Natural killer cell (primary cell): Measurements from ENCODE around the gene ARL11. TPM values are rescaled to one million over a fixed set of nuclear protein-coding genes. Genes with fewer than 3 reads are reported as not detected.

Source experiments
- ATAC-seq, 3 donors: fragments of 150-1000 bp in 2 of 3; fragments of 200-7000 bp in 1 of 3; cut with Tn5 transposase; 1 replicate in 1 of 3; 2 replicates in 2 of 3; pipeline ENCODE4 v1.10.0; 2021; ENCODE audit warnings: mild to moderate bottlenecking in 2 of 3, moderate library complexity in 2 of 3
- DNase-seq, 2 donors: peaks; one replicate each; pipeline versions ENCODE4 v3.0.0 to v3.0.0-alpha.2; 2013 to 2021; ENCODE audit warnings: mixed read lengths in 1 of 2
- H3K27ac ChIP-seq: one replicate; pipeline ENCODE4 v1.5.1; 2013; ENCODE audit warnings: mild to moderate bottlenecking, low read length
- H3K27me3 ChIP-seq: one replicate; pipeline ENCODE4 v1.6.1; 2013; ENCODE audit warnings: low read length; ENCODE audit not compliant: control insufficient read depth, insufficient read depth
- H3K36me3 ChIP-seq: one replicate; pipeline ENCODE4 v1.6.1; 2013; ENCODE audit warnings: low read length; ENCODE audit not compliant: control insufficient read depth, insufficient read depth
- H3K4me1 ChIP-seq: one replicate; pipeline ENCODE4 v1.6.1; 2013; ENCODE audit warnings: low read length; ENCODE audit not compliant: control insufficient read depth, insufficient read depth
- H3K4me3 ChIP-seq: one replicate; pipeline ENCODE4 v1.5.1; 2013; ENCODE audit warnings: low read length
- H3K9me3 ChIP-seq: one replicate; pipeline ENCODE4 v1.6.1; 2013; ENCODE audit warnings: low read length; ENCODE audit not compliant: control insufficient read depth, insufficient read depth
- H3K27ac Mint-ChIP-seq, 2 donors: one replicate each; pipeline ENCODE4 v1.8.0; 2022; ENCODE audit warnings: mild to moderate bottlenecking in 2 of 2, mixed read lengths in 2 of 2, moderate library complexity in 1 of 2
- H3K27me3 Mint-ChIP-seq, 2 donors: one replicate each; pipeline ENCODE4 v1.8.0; 2022; ENCODE audit warnings: low read depth in 2 of 2, mixed read lengths in 2 of 2
- H3K36me3 Mint-ChIP-seq: one replicate; pipeline ENCODE4 v1.8.0; 2022; ENCODE audit warnings: mixed read lengths
- H3K4me1 Mint-ChIP-seq, 2 donors: one replicate each; pipeline ENCODE4 v1.8.0; 2022; ENCODE audit warnings: mixed read lengths in 2 of 2
- H3K4me3 Mint-ChIP-seq: one replicate; pipeline ENCODE4 v1.8.0; 2022; ENCODE audit warnings: mild to moderate bottlenecking, moderate library complexity, mixed read lengths
- H3K9me3 Mint-ChIP-seq, 2 donors: one replicate each; pipeline ENCODE4 v1.8.0; 2022; ENCODE audit warnings: mixed read lengths in 2 of 2
- WGBS: methylation state at CpG from one replicate; pipeline ENCODE4 v1.1.7; 2013; ENCODE audit warnings: missing lambda C conversion rate; ENCODE audit not compliant: insufficient coverage; 5-methylcytosine and 5-hydroxymethylcytosine counted together
- intact Hi-C: fragments of 100-400 bp; cut with micrococcal nuclease; formaldehyde crosslinking; loops from one replicate; pipeline ENCODE4 v1.14.2; 2022
- total RNA-seq, 4 donors: library from RNA; stranded (reverse); fragments of 120-200 nt in 1 of 4; gene quantifications; one replicate each; pipeline versions ENCODE4 v1.2.3 to v1.2.4, GENCODE V29; 2013 to 2022
- TF ChIP-seq, protein P1 (sequence below): fragments of 200-600 bp; IDR thresholded peaks from one replicate; pipeline ENCODE4 v1.8.0; 2022; ENCODE audit warnings: antibody characterized with exemption

Gene ARL11
- 1 to 10 TPM in 1 of 3 donors, under 1 TPM in 2; 0.48 to 1.5 (median 0.61) TPM for total RNA-seq
- 5.8 TPM for total RNA-seq (2013)

DNA sequence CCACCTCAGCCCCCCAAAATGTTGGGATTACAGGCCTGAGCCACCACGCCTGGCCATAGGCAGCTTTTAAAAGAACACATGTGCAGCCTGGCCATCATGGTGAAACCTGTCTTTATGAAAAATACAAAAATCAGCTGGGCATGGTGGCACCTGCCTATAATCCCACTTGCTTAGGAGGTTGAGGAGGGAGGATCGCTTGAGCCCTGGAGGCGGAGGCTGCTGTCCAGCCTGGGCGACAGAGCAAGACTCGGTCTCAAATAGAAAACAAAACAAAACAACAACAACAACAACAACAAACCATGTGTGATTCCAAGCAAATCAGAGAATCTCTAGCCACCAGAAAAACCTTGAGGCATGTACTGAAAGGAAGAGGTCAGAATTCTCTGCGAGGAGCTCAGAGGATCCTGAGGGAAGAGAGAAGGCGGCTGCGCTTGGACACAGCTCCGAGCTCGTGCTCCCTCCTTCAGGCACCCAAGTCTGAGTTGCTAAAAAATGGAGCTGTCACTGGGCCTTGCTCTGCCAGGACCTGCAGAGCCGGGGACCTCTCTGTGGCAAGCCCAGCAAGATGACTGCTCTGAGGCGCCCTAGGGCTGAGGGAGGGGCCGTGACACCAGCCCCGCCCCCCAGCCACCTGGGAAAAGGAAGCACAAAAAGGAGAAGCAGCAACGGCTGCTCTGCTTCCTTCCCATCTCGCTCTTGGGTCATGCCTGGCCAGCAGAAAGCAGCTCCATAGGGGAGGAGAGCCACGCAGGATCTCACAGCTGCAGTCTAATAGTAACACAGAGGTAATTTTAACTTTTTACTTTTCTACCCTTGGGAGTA, at the start of gene ARL11:
ARL11 (plus strand) TSS at position 677 of the 822 bp plus-strand sequence. CDS start 1,941 bp downstream, outside the sequence.
- H3K4me1 ChIP-seq, result peaks cover 12% of the 10 kb centered on the region
- H3K4me3 ChIP-seq, result peak within 1 kb of the TSS; percentile 62
- no peaks in the 10 kb centered on the region for H3K9me3 Mint-ChIP-seq
- WGBS, result 28% methylated on average over 14 of the region's 17 CpGs
- peaks cover 10 to 14% of the 10 kb centered on the region in 2 donors for H3K4me1 Mint-ChIP-seq
- no peaks in the 10 kb centered on the region for H3K27me3 ChIP-seq
- ATAC-seq (peak; percentile 82 to 88 (median 85)), DNase-seq (peak; percentile 36 to 53)
- no peaks in the 10 kb centered on the region for H3K27me3 Mint-ChIP-seq
- H3K36me3 Mint-ChIP-seq, result no peaks in the 10 kb centered on the region
- peak within 1 kb of the TSS; percentile 78 for H3K4me3 Mint-ChIP-seq
- H3K36me3 ChIP-seq, result no peaks in the 10 kb centered on the region
- H3K9me3 ChIP-seq, result no peaks in the 10 kb centered on the region
- peak within 1 kb of the TSS; percentile 31 for H3K27ac ChIP-seq
- TF ChIP-seq, protein P1, sequence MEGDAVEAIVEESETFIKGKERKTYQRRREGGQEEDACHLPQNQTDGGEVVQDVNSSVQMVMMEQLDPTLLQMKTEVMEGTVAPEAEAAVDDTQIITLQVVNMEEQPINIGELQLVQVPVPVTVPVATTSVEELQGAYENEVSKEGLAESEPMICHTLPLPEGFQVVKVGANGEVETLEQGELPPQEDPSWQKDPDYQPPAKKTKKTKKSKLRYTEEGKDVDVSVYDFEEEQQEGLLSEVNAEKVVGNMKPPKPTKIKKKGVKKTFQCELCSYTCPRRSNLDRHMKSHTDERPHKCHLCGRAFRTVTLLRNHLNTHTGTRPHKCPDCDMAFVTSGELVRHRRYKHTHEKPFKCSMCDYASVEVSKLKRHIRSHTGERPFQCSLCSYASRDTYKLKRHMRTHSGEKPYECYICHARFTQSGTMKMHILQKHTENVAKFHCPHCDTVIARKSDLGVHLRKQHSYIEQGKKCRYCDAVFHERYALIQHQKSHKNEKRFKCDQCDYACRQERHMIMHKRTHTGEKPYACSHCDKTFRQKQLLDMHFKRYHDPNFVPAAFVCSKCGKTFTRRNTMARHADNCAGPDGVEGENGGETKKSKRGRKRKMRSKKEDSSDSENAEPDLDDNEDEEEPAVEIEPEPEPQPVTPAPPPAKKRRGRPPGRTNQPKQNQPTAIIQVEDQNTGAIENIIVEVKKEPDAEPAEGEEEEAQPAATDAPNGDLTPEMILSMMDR, result no peak
- peak within 1 kb of the TSS; percentile 41 to 82 for H3K27ac Mint-ChIP-seq
- intact Hi-C loops, result no loop called here

DNA sequence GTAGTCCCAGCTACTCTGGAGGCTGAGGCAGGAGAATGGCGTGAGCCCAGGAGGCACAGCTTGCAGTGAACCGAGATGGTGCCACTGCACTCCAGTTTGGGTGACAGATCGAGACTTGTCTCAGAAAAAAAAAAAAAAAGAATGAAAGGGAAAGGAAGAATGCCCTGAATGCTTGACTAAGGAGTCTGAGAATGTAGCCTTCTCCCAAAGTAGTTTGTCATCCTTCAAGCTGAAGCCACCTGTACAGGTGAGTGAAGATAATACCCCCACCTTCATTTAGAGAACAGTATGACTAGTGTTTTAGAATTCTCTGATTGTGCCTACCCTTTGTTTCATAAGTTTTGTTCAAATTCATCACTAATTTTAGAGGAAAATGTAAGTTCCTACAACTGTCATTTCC, 48.8 kb upstream of the ARL11 start:
- Histone ChIP-seq H3K9me3 (no peaks in the 10 kb centered on the region), H3K4me1 (peaks cover under 1% of the 10 kb centered on the region), H3K36me3 (peaks cover 12% of the 10 kb centered on the region), H3K27me3 (no peaks in the 10 kb centered on the region), H3K4me3 (no peak overlapping the region), H3K27ac (no peak overlapping the region)
- no peak for DNase-seq
- intact Hi-C loops, result no loop called here
- no peaks in the 10 kb centered on the region for H3K9me3 Mint-ChIP-seq
- no peaks in the 10 kb centered on the region for H3K36me3 Mint-ChIP-seq
- H3K4me3 Mint-ChIP-seq, result no peak overlapping the region
- 84% methylated on average over 3 of the region's 3 CpGs for WGBS
- no peak overlapping the region for H3K27ac Mint-ChIP-seq
- H3K4me1 Mint-ChIP-seq, result peaks cover 17 to 26% of the 10 kb centered on the region in 2 donors
- TF ChIP-seq, protein P1, result no peak
- no peak for ATAC-seq
- H3K27me3 Mint-ChIP-seq, result no peaks in the 10 kb centered on the region

DNA sequence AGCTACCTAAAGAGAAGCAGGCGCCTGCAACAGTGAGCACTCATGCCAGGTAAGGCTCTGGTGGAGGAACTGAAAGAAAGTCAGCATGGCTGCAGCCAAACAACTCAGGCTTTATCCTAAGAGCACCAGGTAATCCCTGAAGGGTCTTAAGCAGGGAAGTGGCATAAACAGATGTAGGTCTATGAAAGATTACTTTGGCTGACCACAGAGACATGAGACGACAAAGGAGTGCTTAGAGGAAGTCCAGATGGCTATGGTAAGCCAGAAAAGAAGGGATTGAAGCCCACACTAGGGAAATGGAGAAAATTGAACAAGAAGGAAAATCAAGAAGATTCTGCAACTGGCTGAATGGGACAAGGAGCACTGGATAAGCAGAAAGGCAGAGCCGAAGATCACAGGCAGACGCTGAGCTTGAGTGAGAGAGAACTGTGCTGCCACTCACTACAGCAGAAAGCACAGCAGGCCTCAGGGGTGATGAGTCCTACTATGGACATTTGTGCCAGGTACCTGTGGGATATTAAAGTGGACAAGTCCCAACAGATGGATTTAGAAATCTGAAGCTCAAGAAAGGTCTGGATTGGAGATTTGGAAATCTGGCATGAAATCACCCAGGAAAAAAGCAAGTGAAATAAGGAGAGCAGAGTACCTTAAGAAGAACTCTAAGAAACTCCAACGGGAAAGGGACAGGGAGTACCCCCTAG, 47.2 kb upstream of the ARL11 start:
- intact Hi-C loops, result no loop called here
- TF ChIP-seq, protein P1, result no peak
- Mint-ChIP-seq H3K27me3 (no peaks in the 10 kb centered on the region), H3K9me3 (no peaks in the 10 kb centered on the region), H3K27ac (no peak overlapping the region), H3K4me1 (peaks cover 23 to 30% of the 10 kb centered on the region in 2 donors), H3K4me3 (no peak overlapping the region), H3K36me3 (no peaks in the 10 kb centered on the region)
- WGBS, result 81% methylated on average over 5 of the region's 5 CpGs
- Histone ChIP-seq H3K36me3 (peaks cover 12% of the 10 kb centered on the region), H3K9me3 (no peaks in the 10 kb centered on the region), H3K27ac (no peak overlapping the region), H3K4me3 (no peak overlapping the region), H3K27me3 (no peaks in the 10 kb centered on the region), H3K4me1 (peaks cover 9% of the 10 kb centered on the region)
- DNase-seq (no peak), ATAC-seq (no peak)
